Measurements from ENCODE around the gene TBL2.
"Not testable (repeated sequence)": the region's sequence is repeated elsewhere in the genome, so short reads cannot be mapped to it uniquely, and the experiment has no call there.

Gene TBL2

DNA sequence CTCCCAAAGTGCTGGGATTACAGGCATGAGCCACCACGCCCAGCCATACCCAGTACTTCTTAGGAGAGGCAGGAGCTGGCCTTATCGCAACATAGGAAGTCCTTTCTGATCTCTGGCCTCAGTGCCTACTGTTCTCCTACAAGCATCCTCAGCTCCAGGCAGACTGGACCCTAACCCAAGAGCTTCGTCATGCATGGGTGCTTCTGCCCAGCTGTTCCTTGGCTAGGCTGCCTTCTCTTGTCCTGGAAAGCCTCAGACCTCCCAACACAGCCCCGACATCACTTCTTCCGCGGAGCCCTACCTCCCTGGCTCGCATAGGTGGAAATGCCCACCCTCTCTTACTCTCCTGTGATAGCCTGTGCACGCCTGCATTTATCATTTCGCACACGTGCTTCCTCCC lies 36.7 kb downstream of the TBL2 start:
- H3K27ac ChIP-seq (ENCODE audit: extremely low read depth, low read depth, low read length) = no peak overlapping the region
- no peak for TF ChIP-seq SP2 (tag by site-specific recombination; IDR thresholded peaks at IDR 0.05)
- no peak for TF ChIP-seq ZNF792 (tag by site-specific recombination; IDR thresholded peaks at IDR 0.05)
- TF ChIP-seq ZNF391 (tag by site-specific recombination; IDR thresholded peaks at IDR 0.05; ENCODE audit: borderline replicate concordance, low read depth) = no peak
- no peak for TF ChIP-seq ZNF473 (tag by site-specific recombination; IDR thresholded peaks at IDR 0.05)
- no peak for TF ChIP-seq ZNF354C (tag by site-specific recombination; IDR thresholded peaks at IDR 0.05; ENCODE audit: borderline replicate concordance, low read depth)
- no peak for TF ChIP-seq KLF8 (tag by site-specific recombination; IDR thresholded peaks at IDR 0.05)
- TF ChIP-seq ZNF324 (tag by site-specific recombination; IDR thresholded peaks at IDR 0.05) = no peak
- TF ChIP-seq ZNF624 (tag by site-specific recombination; IDR thresholded peaks at IDR 0.05) = no peak

DNA sequence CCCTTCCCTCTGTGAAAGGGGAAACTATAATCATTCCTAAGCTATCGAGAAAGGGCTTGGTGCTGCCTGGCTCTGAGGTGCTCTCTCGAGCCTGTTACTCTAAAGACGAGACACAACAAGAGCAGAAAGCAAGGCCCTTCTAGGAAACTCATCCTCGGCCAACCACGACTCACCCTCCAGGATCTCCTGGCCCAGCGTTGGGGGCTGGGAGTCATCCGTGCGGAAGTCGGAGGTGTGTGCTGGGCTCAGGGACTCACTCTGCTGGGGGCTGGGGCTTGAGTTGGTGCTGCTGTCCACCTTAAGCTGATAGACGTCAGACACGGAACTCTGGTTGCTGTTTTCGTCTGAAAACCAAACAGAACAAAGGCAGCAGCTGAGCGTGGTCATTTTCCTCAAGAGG lies 38.7 kb downstream of the TBL2 start:
- Histone ChIP-seq H3K9me3 (ENCODE audit: control insufficient read depth, insufficient read depth, low read depth, low read length) (no peaks in the 10 kb centered on the region), H3K36me3 (ENCODE audit: control insufficient read depth in 2 of 2, insufficient read depth in 1 of 2, low read length in 2 of 2) (peaks cover 15 to 55% of the 10 kb centered on the region in 2 experiments), H3K27ac (ENCODE audit: extremely low read depth, low read depth, low read length) (no peak overlapping the region), H3K4me3 (ENCODE audit: low read depth, low read length) (no peak overlapping the region), H3K4me1 (ENCODE audit: control insufficient read depth, insufficient read depth, low read length) (no peaks in the 10 kb centered on the region)
- ChIA-PET CTCF (interaction anchor here (0.7 kb wide), 1 partner anchor 135 kb away, joined by 3 read pairs; no protein-coding TSS in a partner anchor), POLR2A (interaction anchor here (0.6 to 2.7 kb wide), 2 partner anchors 12 to 17 kb away, joined by 3 to 9 read pairs; partner anchors contain the start of gene BAZ1B)
- TF ChIP-seq, protein P1, sequence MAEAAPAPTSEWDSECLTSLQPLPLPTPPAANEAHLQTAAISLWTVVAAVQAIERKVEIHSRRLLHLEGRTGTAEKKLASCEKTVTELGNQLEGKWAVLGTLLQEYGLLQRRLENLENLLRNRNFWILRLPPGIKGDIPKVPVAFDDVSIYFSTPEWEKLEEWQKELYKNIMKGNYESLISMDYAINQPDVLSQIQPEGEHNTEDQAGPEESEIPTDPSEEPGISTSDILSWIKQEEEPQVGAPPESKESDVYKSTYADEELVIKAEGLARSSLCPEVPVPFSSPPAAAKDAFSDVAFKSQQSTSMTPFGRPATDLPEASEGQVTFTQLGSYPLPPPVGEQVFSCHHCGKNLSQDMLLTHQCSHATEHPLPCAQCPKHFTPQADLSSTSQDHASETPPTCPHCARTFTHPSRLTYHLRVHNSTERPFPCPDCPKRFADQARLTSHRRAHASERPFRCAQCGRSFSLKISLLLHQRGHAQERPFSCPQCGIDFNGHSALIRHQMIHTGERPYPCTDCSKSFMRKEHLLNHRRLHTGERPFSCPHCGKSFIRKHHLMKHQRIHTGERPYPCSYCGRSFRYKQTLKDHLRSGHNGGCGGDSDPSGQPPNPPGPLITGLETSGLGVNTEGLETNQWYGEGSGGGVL (tag by site-specific recombination; IDR thresholded peaks at IDR 0.05) = no peak
- TF ChIP-seq ZNF610 (tag by site-specific recombination; IDR thresholded peaks at IDR 0.05; ENCODE audit: borderline replicate concordance) (no peak), KLF8 (tag by site-specific recombination; IDR thresholded peaks at IDR 0.05) (no peak), ZNF658 (tag by site-specific recombination; IDR thresholded peaks at IDR 0.05) (no peak), ZNF660 (tag by site-specific recombination; IDR thresholded peaks at IDR 0.05) (no peak), ZNF629 (tag by site-specific recombination; IDR thresholded peaks at IDR 0.05) (no peak)

More for the DNA sequence above, 36.7 kb downstream of the TBL2 start:
- ChIA-PET CTCF (interaction anchor here (0.6 kb wide), 1 partner anchor 156 kb away, joined by 3 read pairs; no protein-coding TSS in a partner anchor), POLR2A (interaction anchor here (1.2 kb wide), 1 partner anchor 19 kb away, joined by 3 read pairs; the partner anchor contains the start of gene BAZ1B)
- Histone ChIP-seq H3K4me1 (ENCODE audit: control insufficient read depth, insufficient read depth, low read length) (no peaks in the 10 kb centered on the region), H3K36me3 (ENCODE audit: control insufficient read depth in 2 of 2, insufficient read depth in 1 of 2, low read length in 2 of 2) (peaks cover 15 to 51% of the 10 kb centered on the region in 2 experiments), H3K9me3 (ENCODE audit: control insufficient read depth, insufficient read depth, low read depth, low read length) (no peaks in the 10 kb centered on the region), H3K4me3 (ENCODE audit: low read depth, low read length) (no peak overlapping the region)

DNA sequence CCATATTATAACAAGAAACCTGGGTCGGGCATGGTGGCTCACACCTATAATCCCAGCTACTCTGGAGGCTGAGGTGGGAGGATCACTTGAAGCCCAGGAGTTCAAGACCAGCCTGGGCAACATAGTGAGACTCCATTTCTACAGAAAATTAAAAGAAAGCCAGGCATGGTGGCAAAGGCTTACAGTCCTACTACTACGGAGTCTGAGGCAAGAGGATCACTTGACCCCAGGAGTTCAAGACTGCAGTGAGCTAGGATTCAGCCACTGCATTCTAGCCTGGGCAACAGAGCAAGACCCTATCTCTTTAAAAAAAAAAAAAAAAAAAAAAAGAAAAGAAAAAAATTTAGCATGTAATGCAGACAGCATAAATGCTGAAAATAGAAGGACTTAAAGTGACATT lies 39.9 kb downstream of the TBL2 start:
- H3K27ac ChIP-seq (ENCODE audit: extremely low read depth, low read depth, low read length); H3K4me3 ChIP-seq (ENCODE audit: low read depth, low read length); H3K4me1 ChIP-seq (ENCODE audit: control insufficient read depth, insufficient read depth, low read length); H3K9me3 ChIP-seq (ENCODE audit: control insufficient read depth, insufficient read depth, low read depth, low read length); CTCF ChIA-PET: not testable (repeated sequence)
- peaks cover 11 to 51% of the 10 kb centered on the region in 2 experiments for H3K36me3 ChIP-seq (ENCODE audit: control insufficient read depth in 2 of 2, insufficient read depth in 1 of 2, low read length in 2 of 2)
- peak; percentile 89 for TF ChIP-seq ZNF121 (tag by site-specific recombination; IDR thresholded peaks at IDR 0.05)
- POLR2A ChIA-PET = interaction anchor here (0.7 to 2.7 kb wide), 3 partner anchors 8 to 16 kb away, joined by 3 to 9 read pairs (median 3); partner anchors contain the start of gene BAZ1B

DNA sequence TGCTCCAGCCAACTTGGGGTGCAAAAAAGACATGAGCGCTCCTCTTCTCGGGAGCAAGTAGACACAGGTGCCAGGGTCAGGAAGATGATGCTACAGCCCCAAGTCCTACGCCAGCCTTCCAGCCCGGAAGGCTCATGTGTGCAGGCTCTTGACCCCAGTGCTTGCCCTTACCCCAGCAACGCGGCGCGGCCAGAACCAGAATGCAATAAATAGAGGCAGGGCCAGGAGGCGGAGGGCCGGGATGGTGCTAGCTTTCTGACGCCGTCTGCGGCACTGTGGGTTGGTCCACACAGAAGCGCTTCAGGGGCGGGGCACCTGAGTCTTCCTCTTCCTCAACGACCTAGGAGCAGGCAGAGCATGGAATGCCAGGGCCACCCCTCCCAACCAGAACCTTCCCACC lies 41.3 kb downstream of the TBL2 start:
- H3K36me3 ChIP-seq (ENCODE audit: control insufficient read depth in 2 of 2, insufficient read depth in 1 of 2, low read length in 2 of 2) = peaks cover 11 to 38% of the 10 kb centered on the region in 2 experiments
- CTCF ChIA-PET = interaction anchor here (0.6 to 0.8 kb wide), 3 partner anchors 11 to 866 kb away, joined by 3 to 4 read pairs (median 4); no protein-coding TSS in a partner anchor
- TF ChIP-seq, protein P2, sequence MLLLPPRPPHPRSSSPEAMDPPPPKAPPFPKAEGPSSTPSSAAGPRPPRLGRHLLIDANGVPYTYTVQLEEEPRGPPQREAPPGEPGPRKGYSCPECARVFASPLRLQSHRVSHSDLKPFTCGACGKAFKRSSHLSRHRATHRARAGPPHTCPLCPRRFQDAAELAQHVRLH (tag by site-specific recombination; IDR thresholded peaks at IDR 0.05) = no peak
- no peak for TF ChIP-seq FEZF1 (tag by site-specific recombination; IDR thresholded peaks at IDR 0.05)
- no peak for TF ChIP-seq ZNF114 (tag by site-specific recombination; IDR thresholded peaks at IDR 0.05)
- no peak for TF ChIP-seq ZNF514 (tag by site-specific recombination; IDR thresholded peaks at IDR 0.05)
- TF ChIP-seq, protein P3, sequence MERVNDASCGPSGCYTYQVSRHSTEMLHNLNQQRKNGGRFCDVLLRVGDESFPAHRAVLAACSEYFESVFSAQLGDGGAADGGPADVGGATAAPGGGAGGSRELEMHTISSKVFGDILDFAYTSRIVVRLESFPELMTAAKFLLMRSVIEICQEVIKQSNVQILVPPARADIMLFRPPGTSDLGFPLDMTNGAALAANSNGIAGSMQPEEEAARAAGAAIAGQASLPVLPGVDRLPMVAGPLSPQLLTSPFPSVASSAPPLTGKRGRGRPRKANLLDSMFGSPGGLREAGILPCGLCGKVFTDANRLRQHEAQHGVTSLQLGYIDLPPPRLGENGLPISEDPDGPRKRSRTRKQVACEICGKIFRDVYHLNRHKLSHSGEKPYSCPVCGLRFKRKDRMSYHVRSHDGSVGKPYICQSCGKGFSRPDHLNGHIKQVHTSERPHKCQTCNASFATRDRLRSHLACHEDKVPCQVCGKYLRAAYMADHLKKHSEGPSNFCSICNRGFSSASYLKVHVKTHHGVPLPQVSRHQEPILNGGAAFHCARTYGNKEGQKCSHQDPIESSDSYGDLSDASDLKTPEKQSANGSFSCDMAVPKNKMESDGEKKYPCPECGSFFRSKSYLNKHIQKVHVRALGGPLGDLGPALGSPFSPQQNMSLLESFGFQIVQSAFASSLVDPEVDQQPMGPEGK (tag by site-specific recombination; IDR thresholded peaks at IDR 0.05) = no peak
- no peak for TF ChIP-seq REPIN1 (tag by site-specific recombination; IDR thresholded peaks at IDR 0.05; ENCODE audit: low read depth)
- TF ChIP-seq KLF1 (tag by site-specific recombination; IDR thresholded peaks at IDR 0.05) = no peak
- no peak for TF ChIP-seq MZF1 (tag by site-specific recombination; IDR thresholded peaks at IDR 0.05; ENCODE audit: borderline replicate concordance)
- TF ChIP-seq ZNF2 (tag by site-specific recombination; IDR thresholded peaks at IDR 0.05) = no peak
- TF ChIP-seq ZNF16 (tag by site-specific recombination; IDR thresholded peaks at IDR 0.05; ENCODE audit: low read depth) = no peak
- no peak for TF ChIP-seq MYNN (tag by site-specific recombination; IDR thresholded peaks at IDR 0.05; ENCODE audit: borderline replicate concordance)
- no peak for TF ChIP-seq ZNF366 (tag by site-specific recombination; conservative IDR thresholded peaks at IDR 0.05)

More for the DNA sequence above, 41.3 kb downstream of the TBL2 start:
- Histone ChIP-seq H3K9me3 (ENCODE audit: control insufficient read depth, insufficient read depth, low read depth, low read length) (no peaks in the 10 kb centered on the region), H3K4me3 (ENCODE audit: low read depth, low read length) (no peak overlapping the region), H3K4me1 (ENCODE audit: control insufficient read depth, insufficient read depth, low read length) (no peaks in the 10 kb centered on the region), H3K27ac (ENCODE audit: extremely low read depth, low read depth, low read length) (no peak overlapping the region)
- POLR2A ChIA-PET = no interaction called here
